ENCODE results near the gene NOC2L.

The NOC2L gene

DNA sequence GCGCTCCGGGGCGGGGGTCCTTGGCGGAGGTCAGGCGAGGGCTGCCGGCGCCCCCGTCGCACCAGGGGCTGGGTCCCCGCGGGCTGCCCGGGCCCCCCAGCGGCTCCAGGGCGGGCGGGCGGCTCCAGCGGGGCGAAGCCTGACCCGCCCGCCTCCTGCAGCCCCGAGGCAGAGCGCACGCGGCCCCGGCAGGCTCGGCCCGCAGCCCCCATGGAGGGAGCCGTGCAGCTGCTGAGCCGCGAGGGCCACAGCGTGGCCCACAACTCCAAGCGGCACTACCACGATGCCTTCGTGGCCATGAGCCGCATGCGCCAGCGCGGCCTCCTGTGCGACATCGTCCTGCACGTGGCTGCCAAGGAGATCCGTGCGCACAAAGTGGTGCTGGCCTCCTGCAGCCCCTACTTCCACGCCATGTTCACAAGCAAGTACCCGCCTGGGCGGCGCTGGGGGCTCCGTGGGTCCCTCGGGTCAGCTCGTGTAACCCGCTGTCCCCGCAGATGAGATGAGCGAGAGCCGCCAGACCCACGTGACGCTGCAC, 2.1 kb upstream of the NOC2L start:
- no peak for TF ChIP-seq CTCF (conservative IDR thresholded peaks at IDR 0.05; ENCODE audit: low read depth, low read length)
- DNase-seq (ENCODE audit: low read depth) = no peak
- peak overlapping the region; percentile 39 for H3K4me3 ChIP-seq (ENCODE audit: low read length)

GRCh38 chr1:960363-961131, 1.5 kb upstream of the NOC2L start, which contains the start of gene KLHL17:
Gene KLHL17, plus strand, starts transcription at chr1:960584. Its CDS starts 110 bp downstream, at chr1:960694.
- peak within 1 kb of the TSS; percentile 39 for H3K4me3 ChIP-seq (ENCODE audit: low read length)
- no peak for TF ChIP-seq CTCF (conservative IDR thresholded peaks at IDR 0.05; ENCODE audit: low read depth, low read length)
- DNase-seq (ENCODE audit: low read depth) = no peak

- peak overlapping the region; percentile 39 for H3K4me3 ChIP-seq (ENCODE audit: low read length)
- no peak for DNase-seq (ENCODE audit: low read depth)
- TF ChIP-seq CTCF (conservative IDR thresholded peaks at IDR 0.05; ENCODE audit: low read depth, low read length) = no peak
These were observed 791 bp upstream of the NOC2L start for GRCh38 chr1:959731-960362.

- no peak for DNase-seq (ENCODE audit: low read depth)
- no peak for TF ChIP-seq CTCF (conservative IDR thresholded peaks at IDR 0.05; ENCODE audit: low read depth, low read length)
- H3K4me3 ChIP-seq (ENCODE audit: low read length) = no peak overlapping the region
These were observed 2.4 kb downstream of the NOC2L start for GRCh38 chr1:956636-957035.

GRCh38 chr1:955474-955873, 3.6 kb downstream of the NOC2L start:
- no peak for TF ChIP-seq CTCF (conservative IDR thresholded peaks at IDR 0.05; ENCODE audit: low read depth, low read length)
- no peak for DNase-seq (ENCODE audit: low read depth)

DNA sequence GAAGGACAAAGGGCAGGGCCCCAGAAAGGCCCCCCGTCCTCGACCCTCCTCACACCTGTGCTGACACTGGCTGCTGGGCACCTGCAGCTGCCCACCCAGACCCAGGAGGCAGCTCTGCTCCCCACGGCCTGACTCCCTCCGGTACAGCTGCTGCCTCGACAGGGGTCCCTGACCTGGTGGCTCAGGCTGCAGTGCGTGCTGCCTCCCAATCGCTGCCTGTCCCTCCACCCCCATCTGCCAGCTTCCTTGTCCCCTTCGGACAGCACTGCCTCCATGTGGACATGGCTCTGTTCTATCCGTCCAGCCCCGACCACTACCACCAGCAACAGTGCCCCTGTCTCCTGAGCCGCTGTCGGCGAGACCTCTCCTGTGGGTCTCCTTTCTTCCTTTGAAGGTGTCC, 4.1 kb downstream of the NOC2L start:
- TF ChIP-seq CTCF (conservative IDR thresholded peaks at IDR 0.05; ENCODE audit: low read depth, low read length) = no peak
- H3K4me3 ChIP-seq (ENCODE audit: low read length) = no peak overlapping the region
- no peak for DNase-seq (ENCODE audit: low read depth)

More at GRCh38 chr1:955474-955873, 3.6 kb downstream of the NOC2L start:
- H3K4me3 ChIP-seq (ENCODE audit: low read length) = no peak overlapping the region
